Lower leg skin (tissue), 3 donors: Measurements from ENCODE around the gene PRDM10.

Experiments
- POLR2A ChIP-seq, 2 donors: fragments of 450-650 bp; IDR thresholded peaks; one replicate each; pipeline ENCODE4 v1.6.1; 2016 to 2017; ENCODE audit warnings: antibody characterized with exemption in 2 of 2, mild to moderate bottlenecking in 1 of 2, moderate library complexity in 1 of 2
- TF ChIP-seq, protein P1 (sequence below), 3 donors: fragments of 450-650 bp; IDR thresholded peaks; one replicate each; pipeline ENCODE4 v1.5.1; 2016; ENCODE audit warnings: antibody characterized with exemption in 3 of 3, mild to moderate bottlenecking in 3 of 3, moderate library complexity in 2 of 3

DNA sequence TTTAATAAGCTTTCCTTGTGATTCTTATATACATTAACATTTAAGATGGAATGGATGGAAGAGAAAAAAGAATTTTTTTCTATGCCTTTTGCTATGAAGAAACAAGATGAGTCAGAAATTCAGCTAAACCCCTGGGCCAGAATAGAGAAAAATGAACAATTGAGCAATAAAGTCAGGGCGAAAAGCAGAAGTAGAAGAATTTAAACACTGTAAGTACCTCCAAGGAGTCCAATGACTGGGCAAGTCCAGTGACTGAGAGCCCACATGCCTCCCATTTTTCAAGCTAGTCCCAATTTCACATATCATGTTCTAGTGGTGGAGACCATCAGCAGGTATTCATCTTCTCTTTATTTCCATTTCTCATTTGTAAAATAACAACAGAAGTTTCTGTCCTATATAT, 48.4 kb upstream of the PRDM10 start:
- TF ChIP-seq, protein P1, sequence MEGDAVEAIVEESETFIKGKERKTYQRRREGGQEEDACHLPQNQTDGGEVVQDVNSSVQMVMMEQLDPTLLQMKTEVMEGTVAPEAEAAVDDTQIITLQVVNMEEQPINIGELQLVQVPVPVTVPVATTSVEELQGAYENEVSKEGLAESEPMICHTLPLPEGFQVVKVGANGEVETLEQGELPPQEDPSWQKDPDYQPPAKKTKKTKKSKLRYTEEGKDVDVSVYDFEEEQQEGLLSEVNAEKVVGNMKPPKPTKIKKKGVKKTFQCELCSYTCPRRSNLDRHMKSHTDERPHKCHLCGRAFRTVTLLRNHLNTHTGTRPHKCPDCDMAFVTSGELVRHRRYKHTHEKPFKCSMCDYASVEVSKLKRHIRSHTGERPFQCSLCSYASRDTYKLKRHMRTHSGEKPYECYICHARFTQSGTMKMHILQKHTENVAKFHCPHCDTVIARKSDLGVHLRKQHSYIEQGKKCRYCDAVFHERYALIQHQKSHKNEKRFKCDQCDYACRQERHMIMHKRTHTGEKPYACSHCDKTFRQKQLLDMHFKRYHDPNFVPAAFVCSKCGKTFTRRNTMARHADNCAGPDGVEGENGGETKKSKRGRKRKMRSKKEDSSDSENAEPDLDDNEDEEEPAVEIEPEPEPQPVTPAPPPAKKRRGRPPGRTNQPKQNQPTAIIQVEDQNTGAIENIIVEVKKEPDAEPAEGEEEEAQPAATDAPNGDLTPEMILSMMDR (IDR thresholded peaks at IDR 0.05) = no peak
- TF ChIP-seq POLR2A (IDR thresholded peaks at IDR 0.05) = no peak
